ENCODE data around the gene MKS1.

The MKS1 gene

DNA sequence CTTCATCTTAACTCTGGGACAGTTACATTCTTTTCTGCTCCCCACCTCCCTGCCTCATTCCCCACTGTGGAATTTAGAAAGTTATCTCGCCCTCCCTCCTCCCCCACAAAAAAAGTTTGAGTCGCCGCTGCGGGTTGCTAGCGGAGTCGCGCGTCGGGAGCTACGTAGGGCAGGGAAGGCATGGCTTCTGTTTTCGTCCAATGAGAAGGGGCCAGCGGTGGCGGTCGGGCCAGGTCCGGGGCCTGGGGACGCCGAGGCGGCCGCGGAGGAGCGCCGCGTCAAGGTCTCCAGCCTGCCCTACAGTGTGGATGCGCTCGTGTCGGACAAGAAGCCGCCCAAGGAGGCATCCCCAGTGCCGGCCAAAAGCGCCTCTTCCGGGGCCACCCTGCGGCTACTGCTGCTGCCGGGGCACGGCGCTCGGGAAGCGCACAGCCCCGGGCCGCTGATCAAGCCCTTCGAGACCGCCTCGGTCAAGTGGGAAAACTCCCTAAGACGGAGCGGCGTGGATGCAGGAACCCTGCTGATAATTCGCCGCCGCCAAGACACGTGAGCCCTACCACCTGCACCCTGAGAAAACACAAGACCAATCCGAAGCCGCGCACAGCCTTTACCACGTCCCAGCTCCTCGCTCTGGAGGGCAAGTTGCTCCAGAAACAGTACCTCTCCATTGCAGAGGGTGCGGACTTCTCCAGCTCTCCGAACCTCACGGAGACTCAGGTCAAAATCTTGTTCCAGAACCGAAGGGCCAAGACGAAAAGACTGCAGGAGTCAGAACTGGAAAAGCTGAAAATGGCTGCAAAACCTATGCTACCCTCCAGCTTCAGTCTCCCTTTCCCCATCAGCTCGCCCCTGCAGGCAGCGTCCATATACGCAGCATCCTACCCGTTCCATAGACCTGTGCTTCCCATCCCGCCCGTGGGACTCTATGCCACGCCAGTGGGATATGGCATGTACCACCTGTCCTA is 61.9 kb downstream of the MKS1 start:
- DNase-seq, result no peak

Measured in HCEC 1CT (cell line).